H1 (cell line): ENCODE data around the gene MGAT5. TPM values are rescaled to one million over a fixed set of nuclear protein-coding genes. Genes with fewer than 3 reads are reported as not detected.

Source experiments
- CEBPB ChIP-seq: IDR thresholded peaks from 2 replicates; pipeline ENCODE4 v1.6.1; 2012; ENCODE audit warnings: low read depth, low read length
- JUN ChIP-seq: IDR thresholded peaks from 2 replicates; pipeline ENCODE4 v1.6.1; 2011; ENCODE audit warnings: low read depth, mild to moderate bottlenecking, improper control_type of control experiment, low read length
- MAFK ChIP-seq: IDR thresholded peaks from 2 replicates; pipeline ENCODE4 v1.6.1; 2012; ENCODE audit warnings: low read depth, mild to moderate bottlenecking, improper control_type of control experiment, low read length
- POLR2AphosphoS5 ChIP-seq: IDR thresholded peaks from 2 replicates; pipeline ENCODE4 v1.6.1; 2011; ENCODE audit warnings: low read depth, low read length
- SP4 ChIP-seq: IDR thresholded peaks from 2 replicates; pipeline ENCODE4 v1.6.1; 2012; ENCODE audit warnings: low read length, inconsistent platforms
- SRF ChIP-seq: IDR thresholded peaks from 2 replicates; pipeline ENCODE4 v1.6.1; 2011; ENCODE audit warnings: mild to moderate bottlenecking, low read depth, low read length, moderate library complexity
- polyA plus RNA-seq, 7 experiments: library from polyadenylated mRNA; depleted of rRNA in 3 of 7; stranded (reverse) in 5 of 7; unstranded in 2 of 7; fragments of >200 nt in 5 of 7; fragments of 200-250 nt in 2 of 7; gene quantifications; 1 replicate in 5 of 7; 2 replicates in 1 of 7; 4 replicates in 1 of 7; pipeline versions ENCODE4 v1.2.1 to v1.2.3, GENCODE V29; 2011 to 2013; ENCODE audit warnings: missing spikeins in 2 of 7, mixed read lengths in 2 of 7
- total RNA-seq: library from RNA; stranded (reverse); fragmentation: NEBNext Ultra II Directional; extraction: Animal tissue kit (Norgen Biotek cat#: 25700); gene quantifications from 2 replicates; pipeline ENCODE4 v1.2.1, GENCODE V29; 2021
- TF ChIP-seq, protein P1 (sequence below): IDR thresholded peaks from 2 replicates; pipeline ENCODE4 v1.6.1; 2011; ENCODE audit warnings: low read depth, mild to moderate bottlenecking, low read length; ENCODE audit not compliant: insufficient read depth
- TF ChIP-seq, protein P2 (sequence below): IDR thresholded peaks from 2 replicates; pipeline ENCODE4 v1.6.1; 2011; ENCODE audit warnings: low read length, improper control_type of control experiment

Gene MGAT5
- total and polyA plus RNA-seq, 2 of the 8 experiments (the other 6 are each of a cell fraction or from before 2014, with no cell fraction given) = 11.2 to 49.2 TPM

DNA sequence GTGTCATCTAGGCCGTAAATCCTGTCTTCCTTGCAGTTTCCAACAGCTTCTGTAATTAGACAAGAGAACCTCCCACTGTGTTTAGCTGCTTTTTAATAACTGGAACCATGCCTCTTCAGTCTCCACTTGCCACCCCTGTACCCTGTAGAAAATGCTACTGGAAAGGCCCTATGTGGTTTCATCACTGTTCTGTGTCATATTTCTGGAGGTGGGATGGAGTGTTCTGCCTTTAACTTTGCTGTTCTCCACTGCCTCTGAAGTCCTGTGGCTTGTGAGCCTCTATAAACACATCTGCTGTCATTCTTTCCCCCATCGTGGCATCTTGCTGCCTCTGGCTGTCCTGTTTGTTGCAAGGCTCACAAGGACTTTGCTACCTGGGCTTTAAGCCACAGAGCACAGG, 17.9 kb downstream of the MGAT5 start (continued):
- TF ChIP-seq MAFK (no peak), SRF (no peak), JUN (no peak), POLR2AphosphoS5 (no peak), CEBPB (no peak), SP4 (no peak)
- TF ChIP-seq, protein P1, sequence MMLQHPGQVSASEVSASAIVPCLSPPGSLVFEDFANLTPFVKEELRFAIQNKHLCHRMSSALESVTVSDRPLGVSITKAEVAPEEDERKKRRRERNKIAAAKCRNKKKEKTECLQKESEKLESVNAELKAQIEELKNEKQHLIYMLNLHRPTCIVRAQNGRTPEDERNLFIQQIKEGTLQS = no peak
- TF ChIP-seq, protein P2, sequence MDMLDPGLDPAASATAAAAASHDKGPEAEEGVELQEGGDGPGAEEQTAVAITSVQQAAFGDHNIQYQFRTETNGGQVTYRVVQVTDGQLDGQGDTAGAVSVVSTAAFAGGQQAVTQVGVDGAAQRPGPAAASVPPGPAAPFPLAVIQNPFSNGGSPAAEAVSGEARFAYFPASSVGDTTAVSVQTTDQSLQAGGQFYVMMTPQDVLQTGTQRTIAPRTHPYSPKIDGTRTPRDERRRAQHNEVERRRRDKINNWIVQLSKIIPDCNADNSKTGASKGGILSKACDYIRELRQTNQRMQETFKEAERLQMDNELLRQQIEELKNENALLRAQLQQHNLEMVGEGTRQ = no peak
